IPS DF 6.9 (cell line): ENCODE data around the gene WDR90.
A peak's percentile ranks its signal among the peaks of the same experiment; 100 is the strongest.
"Not testable (repeated sequence)": the region's sequence is repeated elsewhere in the genome, so short reads cannot be mapped to it uniquely, and the experiment has no call there.

ENCODE experiments used
- DNase-seq: peaks from one replicate; pipeline ENCODE4 v3.0.0-alpha.2; 2013; ENCODE audit warnings: low read depth, low spot score
- H3K27ac ChIP-seq: one replicate; pipeline ENCODE4 v1.5.1; 2013; ENCODE audit warnings: low read length, control low read depth
- H3K27me3 ChIP-seq: 2 replicates; pipeline ENCODE4 v1.6.1; 2013; ENCODE audit warnings: mild to moderate bottlenecking, low read length; ENCODE audit not compliant: control insufficient read depth, insufficient read depth
- H3K36me3 ChIP-seq: 2 replicates; pipeline ENCODE4 v1.6.1; 2013; ENCODE audit warnings: low read length; ENCODE audit not compliant: control insufficient read depth, insufficient read depth
- H3K4me1 ChIP-seq: 2 replicates; pipeline ENCODE4 v1.6.1; 2013; ENCODE audit warnings: low read length; ENCODE audit not compliant: control insufficient read depth, insufficient read depth
- H3K4me3 ChIP-seq: 2 replicates; pipeline ENCODE4 v1.5.1; 2013; ENCODE audit warnings: mild to moderate bottlenecking, low read length
- H3K9me3 ChIP-seq: 2 replicates; pipeline ENCODE4 v1.6.1; 2013; ENCODE audit warnings: low read length, inconsistent platforms; ENCODE audit not compliant: control insufficient read depth, insufficient read depth
- WGBS: extraction: QIAGEN DNeasy Blood & Tissue Kit; methylation state at CpG from one replicate; pipeline ENCODE4 v1.1.7; 2013; ENCODE audit warnings: mixed read lengths, missing lambda C conversion rate; ENCODE audit not compliant: insufficient read length, insufficient coverage; 5-methylcytosine and 5-hydroxymethylcytosine counted together

WDR90 gene

DNA sequence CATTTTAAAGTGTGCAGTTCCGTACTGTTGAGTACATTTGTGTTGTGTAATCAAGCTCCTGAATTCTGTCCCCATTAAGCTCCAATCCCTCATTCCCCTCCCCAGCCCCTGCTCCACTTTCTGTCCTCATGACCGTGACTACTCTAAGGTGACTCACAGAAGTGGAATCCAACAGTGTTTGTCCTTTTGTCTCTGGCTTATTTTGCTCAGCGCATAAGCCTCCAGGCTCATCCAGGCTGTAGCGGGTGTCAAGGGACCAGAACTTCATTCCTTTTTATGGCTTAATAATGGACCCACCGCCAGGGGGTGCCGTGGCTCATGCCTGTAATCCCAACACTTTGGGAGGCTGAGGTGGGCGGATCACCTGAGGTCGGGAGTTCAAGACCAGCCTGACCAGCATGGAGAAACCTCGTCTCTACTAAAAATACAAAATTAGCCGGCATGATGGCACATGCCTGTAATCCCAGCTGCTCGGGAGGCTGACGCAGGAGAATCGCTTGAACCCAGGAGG, 63.6 kb downstream of the WDR90 start:
- H3K9me3 ChIP-seq, H3K27ac ChIP-seq, DNase-seq, H3K4me3 ChIP-seq, H3K4me1 ChIP-seq, H3K36me3 ChIP-seq: not testable (repeated sequence)
- H3K27me3 ChIP-seq, result peaks cover 11% of the 10 kb centered on the region; the same call in 1 of the 2 replicates
- WGBS, result no CpG with 5 or more reads among the region's 13 CpGs

DNA sequence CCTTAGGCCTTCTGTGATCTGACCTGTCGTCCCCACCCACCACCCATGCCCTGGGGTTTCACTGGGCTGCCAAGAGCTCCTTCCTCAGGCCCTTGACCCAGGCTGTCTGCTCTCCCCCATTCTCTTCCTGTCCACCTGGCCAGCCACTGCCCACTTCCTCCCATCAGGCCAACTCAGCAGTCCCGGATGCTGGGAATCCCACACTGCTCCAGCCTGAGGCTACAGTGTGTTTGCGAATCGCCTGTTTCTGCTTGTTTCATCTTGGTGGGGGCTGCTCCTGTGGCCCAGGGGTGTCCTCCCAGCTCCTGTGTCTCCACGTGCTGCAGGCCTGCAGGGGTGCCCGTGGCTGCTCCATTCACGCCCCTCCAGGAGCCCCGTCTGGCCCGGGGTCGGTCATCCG, 64.9 kb downstream of the WDR90 start:
- Histone ChIP-seq H3K27ac (no peak overlapping the region), H3K9me3 (no peaks in the 10 kb centered on the region), H3K4me1 (peaks cover 10% of the 10 kb centered on the region), H3K36me3 (no peaks in the 10 kb centered on the region; the same call in 1 of the 2 replicates), H3K4me3 (no peak overlapping the region), H3K27me3 (peaks cover 2% of the 10 kb centered on the region; the same call in 1 of the 2 replicates)
- no CpG with 5 or more reads among the region's 11 CpGs for WGBS
- DNase-seq, result no peak

- peaks cover 2% of the 10 kb centered on the region; the same call in 1 of the 2 replicates for H3K27me3 ChIP-seq
- whole genome bisulfite sequencing, result no CpG with 5 or more reads among the region's 108 CpGs
- H3K4me3 ChIP-seq, result peak within 1 kb of the TSS; percentile 46
- no peaks in the 10 kb centered on the region for H3K9me3 ChIP-seq
- peaks cover 9% of the 10 kb centered on the region for H3K4me1 ChIP-seq
- no peak within 1 kb of the TSS for H3K27ac ChIP-seq
- no peaks in the 10 kb centered on the region; the same call in 1 of the 2 replicates for H3K36me3 ChIP-seq
- DNase-seq, result no peak
These were observed 65.7 kb downstream of the WDR90 start, which contains the start of gene METRN for GRCh38 chr16:714558-715476. Gene METRN, plus strand, starts transcription at chr16:715118. Its CDS starts 172 bp downstream, at chr16:715290.

GRCh38 chr16:715477-716199, 66.5 kb downstream of the WDR90 start:
- Histone ChIP-seq H3K36me3 (no peaks in the 10 kb centered on the region; the same call in 1 of the 2 replicates), H3K4me1 (peaks cover 11% of the 10 kb centered on the region), H3K9me3 (no peaks in the 10 kb centered on the region), H3K27ac (no peak overlapping the region), H3K27me3 (peaks cover 2% of the 10 kb centered on the region; the same call in 1 of the 2 replicates), H3K4me3 (peak overlapping the region; percentile 46)
- DNase-seq, result no peak
- WGBS, result no CpG with 5 or more reads among the region's 74 CpGs

GRCh38 chr16:716200-716568, 67.0 kb downstream of the WDR90 start:
- no peaks in the 10 kb centered on the region for H3K9me3 ChIP-seq
- WGBS, result no CpG with 5 or more reads among the region's 12 CpGs
- peaks cover 2% of the 10 kb centered on the region; the same call in 1 of the 2 replicates for H3K27me3 ChIP-seq
- H3K4me1 ChIP-seq, result peaks cover 11% of the 10 kb centered on the region
- no peak overlapping the region for H3K4me3 ChIP-seq
- DNase-seq, result no peak
- H3K27ac ChIP-seq, result no peak overlapping the region
- no peaks in the 10 kb centered on the region; the same call in 1 of the 2 replicates for H3K36me3 ChIP-seq

DNA sequence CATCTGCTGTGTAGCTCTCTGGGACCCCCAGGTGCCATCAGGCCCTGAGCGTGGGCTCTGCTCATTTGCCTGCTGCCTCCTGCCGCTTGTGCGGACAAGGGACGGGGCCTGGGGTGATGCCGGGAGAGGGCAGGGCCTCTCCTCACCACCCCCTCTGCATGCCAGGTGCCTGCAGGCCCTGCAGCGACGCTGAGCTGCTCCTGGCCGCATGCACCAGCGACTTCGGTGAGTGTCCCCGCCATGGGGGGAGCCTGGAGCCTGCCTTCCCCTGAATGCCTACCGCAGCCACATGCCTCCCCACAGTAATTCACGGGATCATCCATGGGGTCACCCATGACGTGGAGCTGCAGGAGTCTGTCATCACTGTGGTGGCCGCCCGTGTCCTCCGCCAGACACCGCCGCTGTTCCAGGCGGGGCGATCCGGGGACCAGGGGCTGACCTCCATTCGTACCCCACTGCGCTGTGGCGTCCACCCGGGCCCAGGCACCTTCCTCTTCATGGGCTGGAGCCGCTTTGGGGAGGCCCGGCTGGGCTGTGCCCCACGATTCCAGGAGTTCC, 67.7 kb downstream of the WDR90 start:
- no peaks in the 10 kb centered on the region; the same call in 1 of the 2 replicates for H3K36me3 ChIP-seq
- WGBS, result no CpG with 5 or more reads among the region's 29 CpGs
- H3K27me3 ChIP-seq, result peaks cover 2% of the 10 kb centered on the region; the same call in 1 of the 2 replicates
- H3K9me3 ChIP-seq, result no peaks in the 10 kb centered on the region
- no peak for DNase-seq
- no peak overlapping the region for H3K27ac ChIP-seq
- no peak overlapping the region for H3K4me3 ChIP-seq
- H3K4me1 ChIP-seq, result peaks cover 11% of the 10 kb centered on the region
